CD4-positive, alpha-beta T cell treated with Interleukin-4 for 1 hour (primary cell): ENCODE data around the gene FAM3A.

ENCODE experiments used
- DNase-seq, 2 donors: peaks; one replicate each; pipeline ENCODE4 v3.0.0-alpha.2; 2020 to 2022

Gene FAM3A

GRCh38 chrX:154478728-154479622 is 37.1 kb downstream of the FAM3A start, which contains the start of gene LAGE3:
Gene LAGE3, minus strand, starts transcription at chrX:154479281. Its CDS starts 366 bp downstream, at chrX:154478915.
- peak; percentile 92 to 94 for DNase-seq

GRCh38 chrX:154477891-154478477 is 38.0 kb downstream of the FAM3A start:
- DNase-seq: no peak

- DNase-seq: no peak
Measured at GRCh38 chrX:154476821-154477220, 39.2 kb downstream of the FAM3A start.

- DNase-seq: no peak
Measured at GRCh38 chrX:154473683-154474082, 42.3 kb downstream of the FAM3A start.

GRCh38 chrX:154472685-154473632 is 43.1 kb downstream of the FAM3A start:
- no peak for DNase-seq

GRCh38 chrX:154471839-154472684 is 44.0 kb downstream of the FAM3A start:
- DNase-seq: no peak

- DNase-seq: no peak
Measured at GRCh38 chrX:154470914-154471568, 45.0 kb downstream of the FAM3A start.

- DNase-seq: no peak
Measured at GRCh38 chrX:154470434-154470833, 45.6 kb downstream of the FAM3A start.

GRCh38 chrX:154469880-154470279 is 46.2 kb downstream of the FAM3A start:
- DNase-seq: no peak

- DNase-seq: no peak
Measured at GRCh38 chrX:154469114-154469513, 46.9 kb downstream of the FAM3A start.

GRCh38 chrX:154468217-154468616 is 47.8 kb downstream of the FAM3A start:
- DNase-seq: no peak

GRCh38 chrX:154467556-154467955 is 48.5 kb downstream of the FAM3A start:
- no peak for DNase-seq

GRCh38 chrX:154466907-154467306 is 49.1 kb downstream of the FAM3A start:
- no peak for DNase-seq

- DNase-seq: no peak
Measured at GRCh38 chrX:154466036-154466435, 50.0 kb downstream of the FAM3A start.

GRCh38 chrX:154465601-154466000 is 50.4 kb downstream of the FAM3A start:
- DNase-seq: no peak

GRCh38 chrX:154464806-154465365 is 51.1 kb downstream of the FAM3A start:
- no peak for DNase-seq

GRCh38 chrX:154463611-154464220 is 52.3 kb downstream of the FAM3A start:
- no peak for DNase-seq

GRCh38 chrX:154462396-154462795 is 53.6 kb downstream of the FAM3A start:
- DNase-seq: no peak

- DNase-seq: no peak
Measured at GRCh38 chrX:154460326-154460725, 55.7 kb downstream of the FAM3A start.

- DNase-seq: no peak
Measured at GRCh38 chrX:154459832-154460231, 56.2 kb downstream of the FAM3A start.
